Stimulated activated CD4-positive, alpha-beta T cell treated with anti-CD3 and anti-CD28 coated beads, TNF-alpha, amount 100 ng/mL, for 4 hours (primary cell): Measurements from ENCODE around the gene LPGAT1.
"Not testable (repeated sequence)": the region's sequence is repeated elsewhere in the genome, so short reads cannot be mapped to it uniquely, and the experiment has no call there.

ENCODE experiments used
- DNase-seq, 3 experiments: peaks; one replicate each; pipeline ENCODE4 v3.0.0-alpha.2; 2020; ENCODE audit warnings: low read depth in 3 of 3

Gene LPGAT1

GRCh38 chr1:211735208-211736170, 95.1 kb downstream of the LPGAT1 start:
- no peak for DNase-seq

GRCh38 chr1:211734791-211735190, 95.8 kb downstream of the LPGAT1 start:
- no peak for DNase-seq

GRCh38 chr1:211734359-211734758, 96.2 kb downstream of the LPGAT1 start:
- no peak for DNase-seq

- no peak for DNase-seq
Observed at GRCh38 chr1:211732293-211732980, 98.1 kb downstream of the LPGAT1 start.

GRCh38 chr1:211731456-211732292, 98.9 kb downstream of the LPGAT1 start:
- DNase-seq, result no peak

GRCh38 chr1:211730347-211730746, 100.2 kb downstream of the LPGAT1 start:
- DNase-seq, result no peak

GRCh38 chr1:211729238-211729637, 101.3 kb downstream of the LPGAT1 start:
- DNase-seq, result no peak

- DNase-seq, result no peak
Observed at GRCh38 chr1:211726467-211726995, 104.0 kb downstream of the LPGAT1 start.

GRCh38 chr1:211724687-211725196, 105.8 kb downstream of the LPGAT1 start:
- DNase-seq, result no peak

- DNase-seq, result no peak
Observed at GRCh38 chr1:211723273-211723672, 107.3 kb downstream of the LPGAT1 start.

- no peak for DNase-seq
Observed at GRCh38 chr1:211722277-211723175, 108.0 kb downstream of the LPGAT1 start.

GRCh38 chr1:211716555-211716954, 114.0 kb downstream of the LPGAT1 start:
- DNase-seq, result not testable (repeated sequence)

- DNase-seq, result no peak
Observed at GRCh38 chr1:211715971-211716370, 114.6 kb downstream of the LPGAT1 start.

- no peak for DNase-seq
Observed at GRCh38 chr1:211714154-211714553, 116.4 kb downstream of the LPGAT1 start.

GRCh38 chr1:211713231-211713630, 117.3 kb downstream of the LPGAT1 start:
- DNase-seq, result no peak

GRCh38 chr1:211711315-211711705, 119.3 kb downstream of the LPGAT1 start:
- no peak for DNase-seq

GRCh38 chr1:211710566-211711314, 119.8 kb downstream of the LPGAT1 start:
- DNase-seq, result no peak

GRCh38 chr1:211708926-211709325, 121.6 kb downstream of the LPGAT1 start:
- no peak for DNase-seq

- DNase-seq, result no peak
Observed at GRCh38 chr1:211708006-211708405, 122.6 kb downstream of the LPGAT1 start.
